Right lobe of liver (tissue), 6 donors: ENCODE measurements around the gene HS6ST2. TPM values are rescaled to one million over a fixed set of nuclear protein-coding genes. Genes with fewer than 3 reads are reported as not detected.
"Not testable (repeated sequence)": the region's sequence is repeated elsewhere in the genome, so short reads cannot be mapped to it uniquely, and the experiment has no call there.

Experiments used
- ATAC-seq, 4 donors: fragments of 200-7000 bp; cut with Tn5 transposase; one replicate each; pipeline ENCODE4 v1.9.1; 2020; ENCODE audit warnings: mild to moderate bottlenecking in 4 of 4, moderate library complexity in 4 of 4
- DNase-seq, 3 donors: peaks; one replicate each; pipeline ENCODE4 v3.0.0-alpha.2; 2020
- H3K27ac ChIP-seq, 3 donors: fragments of 200-600 bp; one replicate each; pipeline ENCODE4 v1.8.0; 2022
- H3K27me3 ChIP-seq, 2 donors: fragments of 200-600 bp; one replicate each; pipeline ENCODE4 v1.8.0; 2022
- H3K36me3 ChIP-seq, 4 donors: fragments of 200-600 bp; sonication (generic) in 1 of 4; one replicate each; pipeline versions ENCODE4 v1.5.1 to v1.8.0; 2017 to 2022; ENCODE audit warnings: control low read depth in 1 of 4
- H3K4me1 ChIP-seq, 4 donors: fragments of 200-600 bp; sonication (generic) in 1 of 4; one replicate each; pipeline versions ENCODE4 v1.5.1 to v1.8.0; 2017 to 2022; ENCODE audit warnings: control low read depth in 1 of 4
- H3K4me3 ChIP-seq, 3 donors: fragments of 200-600 bp; one replicate each; pipeline ENCODE4 v1.8.0; 2022
- H3K9me3 ChIP-seq, 4 donors: fragments of 200-600 bp; sonication (generic) in 1 of 4; one replicate each; pipeline versions ENCODE4 v1.5.1 to v1.8.0; 2017 to 2022; ENCODE audit warnings: control low read depth in 1 of 4
- POLR2A ChIP-seq: fragments of 450-650 bp; IDR thresholded peaks from one replicate; pipeline ENCODE4 v1.6.1; 2017; ENCODE audit warnings: antibody characterized with exemption, mild to moderate bottlenecking
- WGBS: methylation state at CpG from one replicate; pipeline ENCODE4 v1.1.6; 2018; ENCODE audit warnings: low coverage, low lambda C conversion rate; ENCODE audit not compliant: insufficient coverage; ENCODE audit errors: missing lambda C conversion rate; 5-methylcytosine and 5-hydroxymethylcytosine counted together
- intact Hi-C, 2 donors: fragments of 100-400 bp; cut with DNase I; formaldehyde crosslinking; loops; one replicate each; pipeline versions ENCODE4 v1.11.2 to v1.14.1; 2022
- total RNA-seq, 6 experiments: library from RNA; depleted of rRNA in 2 of 6; stranded (reverse); fragments of >200 nt in 2 of 6; fragmentation: NEBNext Ultra II Directional in 3 of 6; extraction: Animal tissue kit (Norgen Biotek cat#: 25700) in 3 of 6; gene quantifications; one replicate each; pipeline versions ENCODE4 v1.1.0 to v1.2.4, GENCODE V29; 2016 to 2023
- TF ChIP-seq, protein P1 (sequence below), 4 donors: fragments of 200-600 bp in 3 of 4; fragments of 450-650 bp in 1 of 4; IDR thresholded peaks; one replicate each; pipeline versions ENCODE4 v1.5.1 to v1.8.0; 2016 to 2022; ENCODE audit warnings: antibody characterized with exemption in 4 of 4, mild to moderate bottlenecking in 2 of 4
- donor health status: DM: no; HTN: yes; CAD: no.
- donor health status: DM: no; HTN: no; CAD: no.
- donor health status: DM: no; HTN: no; CAD: no.
- donor health status: DM: no; HTN: yes; CAD: no.
- donor health status: DM: no; HTN: yes; CAD: no.

Gene HS6ST2
- total RNA-seq, 6 experiments from 2014 or later: 0.09 TPM; not detected in 5

DNA sequence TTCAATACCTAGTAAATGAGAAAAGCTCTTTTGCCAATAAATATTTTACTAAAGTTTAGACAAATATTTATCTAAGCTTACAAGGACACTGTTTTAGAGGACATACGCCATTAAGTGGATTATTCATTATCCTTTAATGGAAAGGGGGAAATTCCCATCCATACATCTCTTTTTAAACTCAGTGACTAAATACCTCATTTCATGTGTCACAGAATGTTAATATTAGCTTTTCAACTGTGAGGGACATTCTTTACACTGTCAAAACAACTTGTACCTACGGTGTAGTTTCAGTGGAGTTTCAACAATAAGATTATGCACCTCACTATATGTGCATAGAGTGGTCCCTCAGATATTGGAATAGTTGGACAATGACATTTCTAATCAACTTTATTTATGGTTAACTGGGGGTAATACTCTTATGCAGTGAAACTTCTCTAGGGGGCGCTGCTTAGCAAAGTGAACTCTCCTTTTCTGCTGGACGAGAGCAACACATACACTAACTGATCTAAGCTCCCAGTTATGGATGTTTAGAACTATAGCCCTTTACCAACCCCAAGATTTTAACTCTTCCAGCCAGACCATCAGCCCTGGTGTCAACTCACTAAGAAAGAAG is 9.7 kb downstream of the HS6ST2 start:
- Histone ChIP-seq H3K9me3 (no peaks in the 10 kb centered on the region), H3K36me3 (no peaks in the 10 kb centered on the region), H3K4me3 (no peak overlapping the region), H3K27ac (no peak overlapping the region), H3K4me1 (no peaks in the 10 kb centered on the region), H3K27me3 (no peaks in the 10 kb centered on the region)
- TF ChIP-seq, protein P1, sequence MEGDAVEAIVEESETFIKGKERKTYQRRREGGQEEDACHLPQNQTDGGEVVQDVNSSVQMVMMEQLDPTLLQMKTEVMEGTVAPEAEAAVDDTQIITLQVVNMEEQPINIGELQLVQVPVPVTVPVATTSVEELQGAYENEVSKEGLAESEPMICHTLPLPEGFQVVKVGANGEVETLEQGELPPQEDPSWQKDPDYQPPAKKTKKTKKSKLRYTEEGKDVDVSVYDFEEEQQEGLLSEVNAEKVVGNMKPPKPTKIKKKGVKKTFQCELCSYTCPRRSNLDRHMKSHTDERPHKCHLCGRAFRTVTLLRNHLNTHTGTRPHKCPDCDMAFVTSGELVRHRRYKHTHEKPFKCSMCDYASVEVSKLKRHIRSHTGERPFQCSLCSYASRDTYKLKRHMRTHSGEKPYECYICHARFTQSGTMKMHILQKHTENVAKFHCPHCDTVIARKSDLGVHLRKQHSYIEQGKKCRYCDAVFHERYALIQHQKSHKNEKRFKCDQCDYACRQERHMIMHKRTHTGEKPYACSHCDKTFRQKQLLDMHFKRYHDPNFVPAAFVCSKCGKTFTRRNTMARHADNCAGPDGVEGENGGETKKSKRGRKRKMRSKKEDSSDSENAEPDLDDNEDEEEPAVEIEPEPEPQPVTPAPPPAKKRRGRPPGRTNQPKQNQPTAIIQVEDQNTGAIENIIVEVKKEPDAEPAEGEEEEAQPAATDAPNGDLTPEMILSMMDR (IDR thresholded peaks at IDR 0.05): peak in 1 of 4 donors; percentile 5
- no peak for TF ChIP-seq POLR2A
- WGBS: 12% methylated on average over 4 of the region's 4 CpGs
- intact Hi-C loops: no loop called here
- ATAC-seq (no peak), DNase-seq (no peak)

- intact Hi-C loops, ATAC-seq, H3K9me3 ChIP-seq, H3K36me3 ChIP-seq, DNase-seq, H3K27me3 ChIP-seq, H3K4me3 ChIP-seq, H3K27ac ChIP-seq, H3K4me1 ChIP-seq: not testable (repeated sequence)
- WGBS: 75% methylated on average over 3 of the region's 4 CpGs
Observed at GRCh38 chrX:132945055-132945599, 13.3 kb downstream of the HS6ST2 start.

GRCh38 chrX:132940727-132941327 is 17.6 kb downstream of the HS6ST2 start:
- no peak for ATAC-seq
- 42% methylated on average over 4 of the region's 4 CpGs for WGBS
- Histone ChIP-seq H3K9me3 (no peaks in the 10 kb centered on the region), H3K4me1 (no peaks in the 10 kb centered on the region), H3K27ac (no peak overlapping the region), H3K27me3 (no peaks in the 10 kb centered on the region), H3K36me3 (no peaks in the 10 kb centered on the region), H3K4me3 (no peak overlapping the region)
- DNase-seq: no peak
- intact Hi-C loops: no loop called here
- TF ChIP-seq POLR2A: no peak
- TF ChIP-seq, protein P1 (IDR thresholded peaks at IDR 0.05): no peak

DNA sequence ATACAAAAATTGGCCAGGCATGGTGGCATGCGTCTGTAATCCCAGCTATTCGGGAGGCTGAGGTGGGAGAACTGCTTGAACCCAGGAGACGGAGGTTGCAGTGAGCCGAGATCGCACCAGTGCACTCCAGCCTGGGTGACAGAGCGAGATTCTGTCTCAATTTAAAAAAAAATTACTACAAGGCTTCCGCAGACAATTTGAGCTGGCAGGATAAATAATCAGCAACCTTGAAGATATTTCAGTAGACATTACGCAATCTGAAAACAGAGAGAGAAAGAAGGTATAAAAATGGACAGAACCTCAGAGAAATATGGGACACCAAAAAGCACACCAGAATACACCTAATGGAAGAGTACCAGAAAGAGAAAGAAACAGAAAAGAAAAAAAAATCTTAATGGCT is 25.3 kb downstream of the HS6ST2 start:
- intact Hi-C loops: no loop called here
- H3K27ac ChIP-seq: no peak overlapping the region
- H3K9me3 ChIP-seq: no peaks in the 10 kb centered on the region
- H3K4me1 ChIP-seq: no peaks in the 10 kb centered on the region
- 88% methylated on average over 7 of the region's 8 CpGs for WGBS
- H3K36me3 ChIP-seq: no peaks in the 10 kb centered on the region
- TF ChIP-seq, protein P1 (IDR thresholded peaks at IDR 0.05): no peak
- TF ChIP-seq POLR2A: no peak
- no peak for ATAC-seq
- H3K4me3 ChIP-seq: no peak overlapping the region
- DNase-seq: no peak
- no peaks in the 10 kb centered on the region for H3K27me3 ChIP-seq

DNA sequence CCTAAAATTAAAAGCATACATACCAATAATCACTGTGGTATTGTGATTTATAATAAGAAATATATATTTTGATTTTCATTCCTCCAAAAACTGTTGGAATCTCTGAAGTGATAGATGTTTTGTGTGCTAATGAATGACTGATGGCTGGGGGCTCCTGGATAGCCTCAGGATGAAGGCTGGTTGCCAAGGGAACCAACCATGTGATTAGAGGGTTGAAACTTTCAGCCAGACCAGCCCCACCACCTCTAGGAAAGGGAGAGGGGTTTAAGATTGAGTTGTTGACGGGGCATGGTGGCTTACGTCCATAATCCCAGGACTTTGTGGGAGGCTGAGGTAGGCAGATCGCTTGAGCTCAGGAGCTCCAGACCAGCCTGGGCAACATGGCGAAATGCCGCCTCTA is 34.0 kb downstream of the HS6ST2 start:
- no peak overlapping the region for H3K4me3 ChIP-seq
- H3K27ac ChIP-seq: no peak overlapping the region
- no peaks in the 10 kb centered on the region for H3K9me3 ChIP-seq
- 63% methylated on average over 2 of the region's 5 CpGs for WGBS
- ATAC-seq: no peak
- no peaks in the 10 kb centered on the region for H3K36me3 ChIP-seq
- no peaks in the 10 kb centered on the region for H3K4me1 ChIP-seq
- no peaks in the 10 kb centered on the region for H3K27me3 ChIP-seq
- TF ChIP-seq POLR2A: no peak
- TF ChIP-seq, protein P1 (IDR thresholded peaks at IDR 0.05): no peak
- no peak for DNase-seq
- intact Hi-C loops: no loop called here
